SH-SY5Y (cell line): ENCODE measurements around the gene POMGNT2.

Source experiments
- GATA2 ChIP-seq: IDR thresholded peaks from 2 replicates; pipeline ENCODE4 v1.6.1; 2011; ENCODE audit warnings: mild to moderate bottlenecking, low read depth, low read length
- GATA3 ChIP-seq: IDR thresholded peaks from 2 replicates; pipeline ENCODE4 v1.6.1; 2011; ENCODE audit warnings: low read depth, mild to moderate bottlenecking, low read length, moderate library complexity

DNA sequence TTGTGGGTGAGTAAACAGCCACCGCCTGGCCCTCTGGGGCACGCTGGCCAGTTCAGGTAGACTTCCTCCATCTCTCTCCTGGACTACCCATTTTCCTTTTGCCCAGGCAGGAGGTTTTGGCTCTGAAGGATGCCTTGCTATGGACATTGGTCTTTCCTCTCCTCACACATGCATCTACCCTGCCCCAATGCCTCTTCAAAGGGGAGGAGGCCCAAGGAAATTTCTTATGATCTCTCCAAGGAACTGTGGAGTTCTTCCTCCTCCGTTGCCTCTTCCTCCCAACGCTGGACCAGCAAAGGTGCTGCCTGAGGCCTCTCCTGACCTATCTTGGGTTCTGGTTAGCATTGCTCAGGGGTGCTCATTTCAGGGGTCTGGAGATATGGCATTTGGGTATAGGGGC, 33.5 kb downstream of the POMGNT2 start:
- no peak for TF ChIP-seq GATA2
- no peak for TF ChIP-seq GATA3
